Panc1 (cell line): ENCODE measurements around the gene LCT. TPM values are rescaled to one million over a fixed set of nuclear protein-coding genes. Genes with fewer than 3 reads are reported as not detected.
"Not testable (repeated sequence)": the region's sequence is repeated elsewhere in the genome, so short reads cannot be mapped to it uniquely, and the experiment has no call there.

Experiments used
- ATAC-seq: fragments of 200-7000 bp; cut with Tn5 transposase; 2 replicates; pipeline ENCODE4 v1.9.1; 2020; ENCODE audit warnings: mild to moderate bottlenecking, moderate library complexity
- BruUV-seq: library from RNA; stranded (reverse); fragments of 400-500 nt; replicated peaks from 2 replicates; lab custom pipeline; 2021; lab: Mats Ljungman, UMichigan
- CTCF ChIA-PET: fragments of 300-600 bp; sonication (Branson Sonifier 250); formaldehyde crosslinking; loops from one replicate; lab custom pipeline; 2022; ENCODE audit warnings: antibody characterized with exemption; lab: Charles Lee
- POLR2A ChIA-PET: fragments of 300-600 bp; sonication (Branson Sonifier 250); formaldehyde crosslinking; loops from one replicate; lab custom pipeline; 2022; ENCODE audit warnings: antibody characterized with exemption; lab: Charles Lee
- DNase-seq: peaks from one replicate; pipeline ENCODE4 v3.0.0-alpha.2; 2010; ENCODE audit warnings: low read depth, low spot score
- H3K27ac ChIP-seq: 2 replicates; pipeline ENCODE4 v1.5.1; 2011; ENCODE audit warnings: mild to moderate bottlenecking, low read length, inconsistent platforms
- H3K27me3 ChIP-seq: fragments of 200-500 bp; sonication (Bioruptor generic); 2 replicates; pipeline ENCODE4 v1.6.0; 2014; ENCODE audit warnings: low read length, inconsistent platforms; ENCODE audit not compliant: control insufficient read depth, insufficient read depth
- H3K36me3 ChIP-seq: fragments of 200-500 bp; sonication (Bioruptor generic); 2 replicates; pipeline ENCODE4 v1.5.1; 2014; ENCODE audit warnings: inconsistent platforms, mild to moderate bottlenecking, low read length, moderate library complexity; ENCODE audit not compliant: control insufficient read depth, insufficient read depth
- H3K4me1 ChIP-seq: 2 replicates; pipeline ENCODE4 v1.5.1; 2011; ENCODE audit warnings: inconsistent platforms, mild to moderate bottlenecking, low read length, moderate library complexity; ENCODE audit not compliant: control insufficient read depth, insufficient read depth
- H3K4me3 ChIP-seq, 2 experiments: 2 replicates each; pipeline ENCODE4 v1.5.1; 2011 to 2012; ENCODE audit warnings: low read depth in 2 of 2, low read length in 2 of 2, mild to moderate bottlenecking in 2 of 2, inconsistent platforms in 1 of 2, moderate library complexity in 1 of 2
- H3K9me3 ChIP-seq: fragments of 200-500 bp; sonication (Bioruptor generic); 2 replicates; pipeline ENCODE4 v1.5.1; 2014; ENCODE audit warnings: low read depth, mild to moderate bottlenecking, inconsistent platforms, low read length, moderate library complexity; ENCODE audit not compliant: control insufficient read depth, insufficient read depth
- POLR2AphosphoS5 ChIP-seq: IDR thresholded peaks from 2 replicates; pipeline ENCODE4 v1.6.1; 2012; ENCODE audit warnings: mild to moderate bottlenecking, low read depth, low read length, moderate library complexity
- SIN3A ChIP-seq: IDR thresholded peaks from 2 replicates; pipeline ENCODE4 v1.6.1; 2012; ENCODE audit warnings: low read depth, mild to moderate bottlenecking, low read length, moderate library complexity, borderline replicate concordance; ENCODE audit not compliant: insufficient read depth
- TCF7L2 ChIP-seq: IDR thresholded peaks from 2 replicates; pipeline ENCODE4 v1.6.1; 2011; ENCODE audit warnings: mild to moderate bottlenecking, low read depth, low read length, inconsistent platforms
- in situ Hi-C: cut with HindIII; loops from 2 replicates; pipeline ENCODE4 v1.10.0; 2016; ENCODE audit warnings: low sequenced_read_pairs, low pct_unique_long_range_greater_than_20kb
- intact Hi-C: fragments of 100-400 bp; cut with micrococcal nuclease; formaldehyde crosslinking; loops from one replicate; pipeline ENCODE4 v1.10.0; 2022; ENCODE audit not compliant: unreplicated experiment
- total RNA-seq: library from RNA; stranded (reverse); gene quantifications from one replicate; pipeline ENCODE4 v1.2.1, GENCODE V29; 2021; ENCODE audit not compliant: unreplicated experiment
- TF ChIP-seq, protein P1 (sequence below): fragments of 450-650 bp; IDR thresholded peaks from 2 replicates; pipeline ENCODE4 v1.5.1; 2017; ENCODE audit warnings: mild to moderate bottlenecking
- TF ChIP-seq, protein P2 (sequence below), 2 experiments: IDR thresholded peaks; 2 replicates each; pipeline ENCODE4 v1.6.1; 2011 to 2012; ENCODE audit warnings: low read depth in 2 of 2, control low read depth in 1 of 2, low read length in 1 of 2, mild to moderate bottlenecking in 1 of 2, moderate library complexity in 1 of 2; ENCODE audit not compliant: insufficient read depth in 1 of 2

LCT gene
- total RNA-seq, 1 experiment from 2014 or later: not detected

DNA sequence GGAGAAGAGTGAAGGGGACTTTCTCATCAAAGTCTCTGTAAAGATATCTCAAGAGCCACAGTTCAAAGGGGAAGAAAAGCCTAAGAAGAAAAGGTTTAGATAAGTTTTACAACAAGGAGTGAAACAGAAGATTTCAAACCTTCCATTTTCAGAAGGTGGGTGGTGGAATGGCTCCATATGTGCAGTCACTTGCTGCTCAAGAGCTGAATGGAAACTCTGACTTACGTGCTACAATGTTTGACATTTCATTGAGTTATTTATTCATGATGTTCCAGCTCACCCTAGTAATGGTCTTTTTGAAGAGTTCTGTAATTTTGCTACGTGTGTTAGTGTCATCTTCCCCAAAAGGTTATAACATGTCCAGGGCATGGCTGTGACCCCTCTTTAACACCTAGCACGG is 21.7 kb downstream of the LCT start:
- in situ Hi-C loops (no loop called here), intact Hi-C loops (loop anchor here (10.0 kb wide), 1 partner anchor 560 kb away; no protein-coding TSS in a partner anchor)
- no peaks in the 10 kb centered on the region for H3K36me3 ChIP-seq
- no peak overlapping the region for H3K27ac ChIP-seq
- TF ChIP-seq POLR2AphosphoS5: no peak
- no peak for TF ChIP-seq TCF7L2
- TF ChIP-seq, protein P1, sequence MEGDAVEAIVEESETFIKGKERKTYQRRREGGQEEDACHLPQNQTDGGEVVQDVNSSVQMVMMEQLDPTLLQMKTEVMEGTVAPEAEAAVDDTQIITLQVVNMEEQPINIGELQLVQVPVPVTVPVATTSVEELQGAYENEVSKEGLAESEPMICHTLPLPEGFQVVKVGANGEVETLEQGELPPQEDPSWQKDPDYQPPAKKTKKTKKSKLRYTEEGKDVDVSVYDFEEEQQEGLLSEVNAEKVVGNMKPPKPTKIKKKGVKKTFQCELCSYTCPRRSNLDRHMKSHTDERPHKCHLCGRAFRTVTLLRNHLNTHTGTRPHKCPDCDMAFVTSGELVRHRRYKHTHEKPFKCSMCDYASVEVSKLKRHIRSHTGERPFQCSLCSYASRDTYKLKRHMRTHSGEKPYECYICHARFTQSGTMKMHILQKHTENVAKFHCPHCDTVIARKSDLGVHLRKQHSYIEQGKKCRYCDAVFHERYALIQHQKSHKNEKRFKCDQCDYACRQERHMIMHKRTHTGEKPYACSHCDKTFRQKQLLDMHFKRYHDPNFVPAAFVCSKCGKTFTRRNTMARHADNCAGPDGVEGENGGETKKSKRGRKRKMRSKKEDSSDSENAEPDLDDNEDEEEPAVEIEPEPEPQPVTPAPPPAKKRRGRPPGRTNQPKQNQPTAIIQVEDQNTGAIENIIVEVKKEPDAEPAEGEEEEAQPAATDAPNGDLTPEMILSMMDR: no peak
- TF ChIP-seq, protein P2, sequence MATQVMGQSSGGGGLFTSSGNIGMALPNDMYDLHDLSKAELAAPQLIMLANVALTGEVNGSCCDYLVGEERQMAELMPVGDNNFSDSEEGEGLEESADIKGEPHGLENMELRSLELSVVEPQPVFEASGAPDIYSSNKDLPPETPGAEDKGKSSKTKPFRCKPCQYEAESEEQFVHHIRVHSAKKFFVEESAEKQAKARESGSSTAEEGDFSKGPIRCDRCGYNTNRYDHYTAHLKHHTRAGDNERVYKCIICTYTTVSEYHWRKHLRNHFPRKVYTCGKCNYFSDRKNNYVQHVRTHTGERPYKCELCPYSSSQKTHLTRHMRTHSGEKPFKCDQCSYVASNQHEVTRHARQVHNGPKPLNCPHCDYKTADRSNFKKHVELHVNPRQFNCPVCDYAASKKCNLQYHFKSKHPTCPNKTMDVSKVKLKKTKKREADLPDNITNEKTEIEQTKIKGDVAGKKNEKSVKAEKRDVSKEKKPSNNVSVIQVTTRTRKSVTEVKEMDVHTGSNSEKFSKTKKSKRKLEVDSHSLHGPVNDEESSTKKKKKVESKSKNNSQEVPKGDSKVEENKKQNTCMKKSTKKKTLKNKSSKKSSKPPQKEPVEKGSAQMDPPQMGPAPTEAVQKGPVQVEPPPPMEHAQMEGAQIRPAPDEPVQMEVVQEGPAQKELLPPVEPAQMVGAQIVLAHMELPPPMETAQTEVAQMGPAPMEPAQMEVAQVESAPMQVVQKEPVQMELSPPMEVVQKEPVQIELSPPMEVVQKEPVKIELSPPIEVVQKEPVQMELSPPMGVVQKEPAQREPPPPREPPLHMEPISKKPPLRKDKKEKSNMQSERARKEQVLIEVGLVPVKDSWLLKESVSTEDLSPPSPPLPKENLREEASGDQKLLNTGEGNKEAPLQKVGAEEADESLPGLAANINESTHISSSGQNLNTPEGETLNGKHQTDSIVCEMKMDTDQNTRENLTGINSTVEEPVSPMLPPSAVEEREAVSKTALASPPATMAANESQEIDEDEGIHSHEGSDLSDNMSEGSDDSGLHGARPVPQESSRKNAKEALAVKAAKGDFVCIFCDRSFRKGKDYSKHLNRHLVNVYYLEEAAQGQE (IDR thresholded peaks at IDR 0.05; ENCODE audit: insufficient read depth in 1 of 2, low read depth in 2 of 2, low read length in 1 of 2): no peak
- TF ChIP-seq SIN3A: no peak
- no TSS peak for BruUV-seq
- H3K27me3 ChIP-seq: peaks cover 4% of the 10 kb centered on the region; the same call in 1 of the 2 replicates
- no peak for ATAC-seq
- ChIA-PET POLR2A (no interaction called here), CTCF (no interaction called here)
- no peaks in the 10 kb centered on the region for H3K4me1 ChIP-seq
- no peaks in the 10 kb centered on the region for H3K9me3 ChIP-seq
- DNase-seq: no peak
- no peak overlapping the region for H3K4me3 ChIP-seq

DNA sequence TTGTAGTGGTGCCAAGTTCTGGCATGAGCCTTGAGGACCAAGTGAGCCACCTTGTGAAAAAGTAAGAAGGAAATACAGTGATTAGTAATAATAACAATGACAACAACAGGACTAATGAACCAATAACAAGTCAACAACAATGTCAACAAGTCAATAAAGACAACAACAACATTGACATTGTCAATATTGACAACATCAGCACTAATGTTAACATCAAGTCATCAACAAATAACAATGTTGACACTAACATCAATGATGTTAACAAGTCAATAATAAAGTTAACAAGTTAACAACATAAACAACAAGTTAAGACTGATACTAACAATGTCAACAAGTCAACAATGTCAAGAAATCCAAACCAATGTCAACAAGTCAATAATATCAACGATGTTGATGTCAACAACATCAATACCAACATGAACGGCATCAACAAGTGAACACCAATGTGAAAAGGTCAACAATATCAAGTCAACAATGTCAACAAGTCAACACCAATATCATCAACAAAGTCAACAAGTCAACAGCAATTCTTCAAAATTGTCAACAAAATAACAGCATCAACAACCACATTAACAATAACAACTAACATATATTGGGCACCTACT is 24.0 kb downstream of the LCT start:
- H3K36me3 ChIP-seq: no peaks in the 10 kb centered on the region
- no TSS peak for BruUV-seq
- intact Hi-C loops: loop anchor here (10.0 kb wide), 1 partner anchor 562 kb away; no protein-coding TSS in a partner anchor
- CTCF ChIA-PET: no interaction called here
- no peaks in the 10 kb centered on the region for H3K4me1 ChIP-seq
- in situ Hi-C loops: no loop called here
- DNase-seq: no peak
- no peaks in the 10 kb centered on the region for H3K9me3 ChIP-seq
- no peak overlapping the region for H3K27ac ChIP-seq
- POLR2A ChIA-PET: no interaction called here
- H3K27me3 ChIP-seq: peaks cover 4% of the 10 kb centered on the region; the same call in 1 of the 2 replicates
- TF ChIP-seq, protein P2 (IDR thresholded peaks at IDR 0.05; ENCODE audit: insufficient read depth in 1 of 2, low read depth in 2 of 2, low read length in 1 of 2): no peak
- TF ChIP-seq SIN3A: no peak
- no peak for TF ChIP-seq TCF7L2
- TF ChIP-seq POLR2AphosphoS5: no peak
- TF ChIP-seq, protein P1: no peak
- no peak for ATAC-seq
- H3K4me3 ChIP-seq: no peak overlapping the region

DNA sequence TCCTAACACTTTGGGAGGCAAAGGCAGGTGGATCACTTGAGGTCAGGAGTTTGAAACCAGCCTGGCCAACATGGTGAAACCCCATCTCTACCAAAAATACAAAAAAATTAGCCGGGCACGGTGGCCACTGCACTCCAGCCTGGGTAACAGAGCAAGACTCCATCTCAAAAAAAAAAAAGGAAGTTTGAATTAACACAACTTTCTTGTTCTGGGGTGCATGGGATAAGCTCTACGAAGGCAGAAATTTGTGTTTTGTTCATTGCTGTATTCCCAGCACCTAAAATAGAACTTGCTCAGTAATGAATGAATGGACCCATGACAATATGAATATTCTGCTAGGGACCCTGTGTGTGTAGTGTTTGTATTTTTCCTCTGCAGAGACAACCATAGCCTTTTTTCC is 29.1 kb downstream of the LCT start:
- CTCF ChIA-PET, POLR2A ChIA-PET, H3K36me3 ChIP-seq, intact Hi-C loops, ATAC-seq, DNase-seq, H3K27me3 ChIP-seq, H3K4me1 ChIP-seq, H3K9me3 ChIP-seq, H3K4me3 ChIP-seq, in situ Hi-C loops, H3K27ac ChIP-seq, BruUV-seq: not testable (repeated sequence)
